GM21723 (cell line): ENCODE results near the gene ARID3B.

Source experiments
- ATAC-seq: cut with Tn5 transposase; IDR thresholded peaks from one replicate; pipeline ENCODE4 v1.9.1; 2021; ENCODE audit warnings: mild to moderate bottlenecking, moderate library complexity; ENCODE audit not compliant: unreplicated experiment

ARID3B gene

GRCh38 chr15:74603026-74603788 lies 62.2 kb downstream of the ARID3B start:
- ATAC-seq, result no peak

- no peak for ATAC-seq
Measured at GRCh38 chr15:74603789-74604705, 63.0 kb downstream of the ARID3B start.

- ATAC-seq, result no peak
Measured at GRCh38 chr15:74604983-74605794, 64.2 kb downstream of the ARID3B start.

- ATAC-seq, result no peak
Measured at GRCh38 chr15:74605795-74606150, 64.8 kb downstream of the ARID3B start.

GRCh38 chr15:74608786-74609185 lies 67.8 kb downstream of the ARID3B start:
- ATAC-seq, result no peak

GRCh38 chr15:74609938-74610301 lies 68.9 kb downstream of the ARID3B start:
- no peak for ATAC-seq

- ATAC-seq, result no peak
Measured at GRCh38 chr15:74610302-74610951, 69.4 kb downstream of the ARID3B start.

GRCh38 chr15:74611341-74611740 lies 70.3 kb downstream of the ARID3B start:
- no peak for ATAC-seq

- no peak for ATAC-seq
Measured at GRCh38 chr15:74611834-74612233, 70.8 kb downstream of the ARID3B start.

GRCh38 chr15:74612677-74613076 lies 71.7 kb downstream of the ARID3B start:
- no peak for ATAC-seq

- no peak for ATAC-seq
Measured at GRCh38 chr15:74613089-74613952, 72.3 kb downstream of the ARID3B start.

GRCh38 chr15:74613953-74614743 lies 73.1 kb downstream of the ARID3B start:
- ATAC-seq, result no peak

- ATAC-seq, result peak; percentile 52
Measured at GRCh38 chr15:74614744-74615507, 73.9 kb downstream of the ARID3B start.

- peak; percentile 82 for ATAC-seq
Measured at GRCh38 chr15:74615508-74616365, 74.7 kb downstream of the ARID3B start, which contains the start of gene CLK3. TSS of gene CLK3 (plus strand) at chr15:74615836. CDS start at chr15:74619197, 3,361 bp downstream.

GRCh38 chr15:74616366-74616939 lies 75.4 kb downstream of the ARID3B start:
- no peak for ATAC-seq

- ATAC-seq, result no peak
Measured at GRCh38 chr15:74616996-74617395, 76.0 kb downstream of the ARID3B start.
